Measurements from ENCODE around the gene STH. TPM values are rescaled to one million over a fixed set of nuclear protein-coding genes. Genes with fewer than 3 reads are reported as not detected.

STH gene
- total and polyA plus RNA-seq, 8 donors, result not detected

GRCh38 chr17:45982791-45983613, 16.0 kb upstream of the STH start:
- no peaks in the 10 kb centered on the region for H3K9me3 ChIP-seq
- H3K27ac ChIP-seq, result no peak overlapping the region
- 88 to 91% (median 89%) methylated on average over 31 to 41 of the region's 41 CpGs for WGBS, 5 donors
- H3K4me1 ChIP-seq, result no peaks in the 10 kb centered on the region
- H3K27me3 ChIP-seq, result peaks cover 0 to 20% (median 5%) of the 10 kb centered on the region in 3 donors
- intact Hi-C loops (cut with DNase I; ENCODE audit: low total_unique reads), result no loop called here
- no peak overlapping the region for H3K4me3 ChIP-seq
- TF ChIP-seq CTCF (IDR thresholded peaks at IDR 0.05), result no peak
- TF ChIP-seq POLR2AphosphoS5 (IDR thresholded peaks at IDR 0.05), result no peak
- no peak for TF ChIP-seq EP300 (IDR thresholded peaks at IDR 0.05)
- H3K36me3 ChIP-seq, result no peaks in the 10 kb centered on the region
- DNase-seq, result no peak

GRCh38 chr17:45983614-45984310, 15.3 kb upstream of the STH start:
- Histone ChIP-seq H3K4me3 (no peak overlapping the region), H3K27me3 (peaks cover 0 to 20% (median 5%) of the 10 kb centered on the region in 3 donors), H3K9me3 (no peaks in the 10 kb centered on the region), H3K27ac (no peak overlapping the region), H3K4me1 (no peaks in the 10 kb centered on the region), H3K36me3 (no peaks in the 10 kb centered on the region)
- WGBS, 5 donors, result 69 to 72% (median 72%) methylated on average over 25 to 31 of the region's 31 CpGs
- DNase-seq, result no peak
- TF ChIP-seq EP300 (IDR thresholded peaks at IDR 0.05) (no peak), POLR2A (IDR thresholded peaks at IDR 0.05) (no peak), CTCF (IDR thresholded peaks at IDR 0.05) (no peak), POLR2AphosphoS5 (IDR thresholded peaks at IDR 0.05) (no peak)
- intact Hi-C loops (cut with DNase I; ENCODE audit: low total_unique reads), result no loop called here

- Histone ChIP-seq H3K4me3 (no peak overlapping the region), H3K27ac (no peak overlapping the region), H3K27me3 (peaks cover 0 to 20% (median 5%) of the 10 kb centered on the region in 3 donors), H3K4me1 (no peaks in the 10 kb centered on the region), H3K36me3 (no peaks in the 10 kb centered on the region), H3K9me3 (no peaks in the 10 kb centered on the region)
- TF ChIP-seq POLR2A (IDR thresholded peaks at IDR 0.05) (no peak), CTCF (IDR thresholded peaks at IDR 0.05) (no peak), EP300 (IDR thresholded peaks at IDR 0.05) (no peak)
- DNase-seq, result no peak
- intact Hi-C loops (cut with DNase I; ENCODE audit: low total_unique reads), result no loop called here
- WGBS, 5 donors, result 86 to 94% (median 88%) methylated on average over 4 to 5 of the region's 5 CpGs
Observed at GRCh38 chr17:45984368-45984767, 14.7 kb upstream of the STH start.

- no peak for TF ChIP-seq POLR2A (IDR thresholded peaks at IDR 0.05)
- Histone ChIP-seq H3K27me3 (peaks cover 0 to 20% (median 5%) of the 10 kb centered on the region in 3 donors), H3K36me3 (no peaks in the 10 kb centered on the region), H3K4me1 (no peaks in the 10 kb centered on the region), H3K4me3 (no peak overlapping the region), H3K9me3 (no peaks in the 10 kb centered on the region), H3K27ac (no peak overlapping the region)
- intact Hi-C loops (cut with DNase I; ENCODE audit: low total_unique reads), result no loop called here
- no peak for DNase-seq
- WGBS, 5 donors, result 74 to 87% (median 81%) methylated on average over 4 of the region's 4 CpGs
Observed at GRCh38 chr17:45985447-45985846, 13.6 kb upstream of the STH start.
